Testis (tissue), 2 donors: Measurements from ENCODE around the gene KLF15.

Experiments used
- CTCF ChIP-seq, 3 experiments: fragments of 450-650 bp in 2 of 3; fragments of 200-600 bp in 1 of 3; sonication (generic) in 1 of 3; IDR thresholded peaks; one replicate each; pipeline ENCODE4 v1.5.1; 2016 to 2019; ENCODE audit warnings: antibody characterized with exemption in 3 of 3, mild to moderate bottlenecking in 2 of 3, moderate library complexity in 1 of 3
- POLR2A ChIP-seq: fragments of 450-650 bp; IDR thresholded peaks from one replicate; pipeline ENCODE4 v1.6.1; 2017; ENCODE audit warnings: antibody characterized with exemption, mild to moderate bottlenecking, moderate library complexity

- no peak for TF ChIP-seq POLR2A
- TF ChIP-seq CTCF (IDR thresholded peaks at IDR 0.05): no peak
Observed at GRCh38 chr3:126355251-126355650, 2.0 kb downstream of the KLF15 start.
